GM19240 (cell line): ENCODE data around the gene TMEFF2.

Source experiments
- DNase-seq: peaks from one replicate; pipeline ENCODE4 v3.0.0; 2011; ENCODE audit warnings: low spot score; ENCODE audit not compliant: insufficient read length

TMEFF2 gene

GRCh38 chr2:192069417-192069816, 125.3 kb downstream of the TMEFF2 start:
- no peak for DNase-seq

GRCh38 chr2:192068966-192069365, 125.8 kb downstream of the TMEFF2 start:
- no peak for DNase-seq

DNA sequence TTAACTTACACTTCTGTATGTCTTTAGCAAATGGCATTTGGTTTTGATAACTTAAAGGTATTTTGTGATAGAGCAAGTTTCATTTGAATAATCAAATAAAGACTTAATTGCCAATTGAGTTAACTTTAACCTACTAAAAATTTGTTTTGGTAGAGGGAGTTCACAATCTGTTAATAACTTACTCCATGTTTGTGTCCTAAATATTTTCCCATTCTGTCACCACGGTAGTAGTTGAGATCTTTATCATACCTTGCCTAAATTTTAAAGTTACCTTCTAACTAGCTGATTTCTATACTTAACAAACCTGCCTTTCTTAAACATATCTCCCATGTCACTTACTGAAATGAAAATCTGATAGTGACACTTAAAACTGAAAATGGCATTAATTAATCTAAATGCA, 127.1 kb downstream of the TMEFF2 start:
- no peak for DNase-seq

DNA sequence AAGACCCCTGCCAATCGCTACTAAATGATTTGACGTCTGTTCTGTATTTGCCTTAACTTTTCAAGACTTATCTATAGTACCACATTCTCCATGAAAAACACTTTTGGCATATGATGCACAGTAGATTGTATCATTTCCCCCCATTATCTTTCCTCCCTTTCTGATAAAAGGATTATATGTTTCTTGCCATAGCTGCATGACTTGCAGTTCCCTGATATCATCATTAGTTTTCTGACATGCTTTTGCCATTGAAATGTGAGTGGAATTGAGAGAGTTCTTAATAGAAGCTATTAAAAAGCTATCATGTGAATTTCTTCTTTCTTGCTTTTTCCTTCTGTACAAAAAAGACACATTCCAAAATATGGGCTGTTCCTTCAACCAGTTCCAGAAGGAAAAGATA, 130.3 kb downstream of the TMEFF2 start:
- DNase-seq, result no peak

DNA sequence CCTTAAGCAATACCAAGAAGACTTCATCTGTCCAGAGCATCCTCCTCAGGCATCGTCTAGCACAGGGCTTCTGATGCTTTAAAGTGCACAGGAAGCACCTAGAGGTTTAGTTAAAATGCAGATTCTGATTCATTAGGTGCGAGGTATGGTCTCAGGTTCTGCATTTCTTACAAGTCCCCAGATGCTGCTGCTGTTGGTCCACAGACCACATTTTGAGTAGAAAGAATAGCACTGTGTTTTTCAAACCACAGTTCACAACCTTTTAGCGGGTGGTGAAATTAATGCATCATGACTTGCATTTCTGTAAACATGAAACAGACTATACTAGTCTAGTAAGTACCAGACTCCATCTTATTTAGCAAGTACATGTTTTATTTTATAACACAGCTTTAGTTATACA, 134.6 kb downstream of the TMEFF2 start:
- DNase-seq, result no peak

DNA sequence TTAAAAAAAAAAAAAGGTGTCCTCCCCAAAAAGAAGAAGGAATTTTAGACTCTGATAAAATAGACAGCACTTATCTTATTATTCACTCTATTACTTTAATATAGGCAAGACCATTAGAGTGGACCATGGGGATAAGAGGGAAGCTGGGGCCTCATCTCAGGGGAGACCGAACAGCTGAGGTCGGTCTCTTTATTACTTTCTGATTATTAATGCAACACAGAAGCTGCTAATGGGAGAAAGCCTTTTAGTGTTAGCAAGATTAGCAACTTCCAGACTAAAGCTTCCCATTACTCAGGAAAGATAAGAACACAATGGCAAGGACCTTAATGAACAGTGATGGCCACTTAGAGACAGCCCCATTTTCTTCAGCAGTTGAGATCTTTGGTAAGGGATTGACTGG, 135.5 kb downstream of the TMEFF2 start:
- no peak for DNase-seq

GRCh38 chr2:192053921-192054320, 140.8 kb downstream of the TMEFF2 start:
- DNase-seq, result no peak

DNA sequence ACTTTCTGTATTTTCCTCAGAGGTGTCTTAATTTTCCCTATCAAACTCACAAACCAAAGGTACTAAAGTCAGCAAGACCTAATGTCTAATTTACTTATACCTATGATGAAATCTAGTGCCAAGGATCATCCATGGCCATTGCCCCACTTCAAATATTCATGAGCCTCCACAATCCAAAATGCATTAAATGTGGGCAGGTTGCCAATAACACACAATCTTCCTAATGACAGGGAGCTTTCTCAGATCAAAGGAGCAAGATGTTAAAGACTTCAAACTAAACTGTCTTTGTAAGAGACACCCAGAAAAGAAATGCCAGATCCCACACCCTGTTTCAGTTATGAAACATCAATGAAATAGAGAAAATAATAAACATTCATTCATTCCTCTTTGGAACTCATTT, 143.2 kb downstream of the TMEFF2 start:
- DNase-seq, result no peak

GRCh38 chr2:192049362-192049761, 145.4 kb downstream of the TMEFF2 start:
- DNase-seq, result no peak

DNA sequence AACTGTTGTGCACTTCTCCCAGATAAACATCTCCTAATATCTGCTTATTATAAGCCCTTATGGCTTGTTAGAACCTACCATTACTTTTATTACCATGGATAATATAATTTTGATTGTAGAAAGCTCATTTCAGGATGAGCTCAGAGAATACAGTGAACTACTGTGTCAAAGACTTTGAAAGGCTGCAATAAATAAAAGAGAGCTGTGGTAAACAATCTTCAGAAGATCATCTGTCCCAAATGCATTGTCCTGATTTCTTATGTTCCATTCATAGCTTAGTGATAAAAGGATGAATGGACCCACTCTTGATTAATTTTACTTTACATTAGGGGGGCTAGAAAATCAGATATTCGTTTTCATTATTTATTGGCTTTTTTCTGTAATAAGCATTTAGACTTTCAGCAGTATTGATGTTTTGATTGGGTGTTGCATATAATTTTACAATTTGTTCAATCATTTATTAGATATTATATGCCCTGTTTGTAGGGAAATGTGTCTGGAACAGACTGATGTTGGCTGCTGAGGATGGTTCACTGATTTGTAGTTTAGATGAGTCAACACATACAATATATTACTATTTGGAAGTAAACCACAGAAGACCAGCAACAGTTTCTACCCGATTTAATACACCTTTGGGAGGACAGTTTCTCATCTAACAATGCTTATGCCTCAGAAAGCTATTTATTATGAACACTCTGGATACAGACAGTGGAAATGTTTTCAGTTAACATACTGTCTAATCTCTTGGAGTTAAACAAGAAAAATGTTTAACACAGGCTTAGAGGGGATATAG, 147.2 kb downstream of the TMEFF2 start:
- no peak for DNase-seq

GRCh38 chr2:192044496-192044895, 150.2 kb downstream of the TMEFF2 start:
- no peak for DNase-seq

GRCh38 chr2:192043216-192043870, 151.4 kb downstream of the TMEFF2 start:
- DNase-seq, result no peak

GRCh38 chr2:192042126-192042525, 152.6 kb downstream of the TMEFF2 start:
- DNase-seq, result no peak

- DNase-seq, result no peak
Observed at GRCh38 chr2:192038110-192038509, 156.6 kb downstream of the TMEFF2 start.

DNA sequence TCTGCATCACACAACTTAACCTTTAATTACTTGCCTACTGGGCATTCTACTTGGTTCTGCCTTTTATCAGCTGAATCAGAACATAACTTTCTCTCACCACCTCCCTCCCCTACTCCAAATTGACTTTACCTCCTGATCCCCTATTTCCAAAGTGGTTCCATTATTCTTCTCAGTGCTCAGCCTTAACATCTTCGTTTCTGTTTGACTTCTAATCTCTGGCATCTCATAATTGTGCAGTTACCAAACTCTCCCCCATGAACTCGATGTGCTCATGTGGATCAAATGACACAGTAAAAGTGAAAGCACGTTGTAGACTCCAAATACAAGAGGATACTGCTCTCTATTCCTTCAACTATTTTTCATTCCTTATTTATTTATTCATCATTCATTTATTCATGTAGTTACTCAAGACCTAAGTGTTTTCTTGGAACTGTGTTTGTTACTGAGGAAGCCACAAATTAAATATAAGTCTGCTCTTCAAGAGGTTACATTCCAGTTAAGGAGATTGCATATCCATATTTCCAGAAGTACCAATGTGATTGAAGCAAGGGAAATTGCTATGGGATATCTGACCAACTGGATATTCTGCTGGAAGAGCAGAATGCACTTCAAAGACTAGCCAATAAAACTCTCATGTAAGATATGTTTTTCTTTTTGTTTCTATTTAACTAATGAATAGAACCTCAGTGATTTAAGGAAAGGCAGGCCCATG, 158.8 kb downstream of the TMEFF2 start:
- no peak for DNase-seq

- DNase-seq, result no peak
Observed at GRCh38 chr2:192030856-192031255, 163.9 kb downstream of the TMEFF2 start.

DNA sequence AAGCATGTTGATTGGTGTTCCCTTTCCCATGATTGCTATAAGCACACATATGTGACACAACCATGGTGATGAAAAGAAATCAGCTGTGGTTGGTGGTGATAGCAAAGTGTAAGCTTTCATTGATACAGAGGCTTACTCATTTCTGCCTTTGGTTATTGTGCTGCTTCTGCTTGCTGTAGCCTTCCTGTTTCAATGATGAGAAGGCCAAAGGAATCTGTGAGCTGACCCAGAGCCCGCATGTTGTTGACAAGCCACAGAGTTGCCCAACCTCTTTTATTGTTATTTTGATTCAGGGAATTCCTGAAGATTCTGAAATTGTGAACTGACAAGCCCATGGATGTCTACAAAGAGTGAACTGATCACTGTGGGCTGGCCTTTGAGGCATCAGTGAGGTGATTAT, 164.4 kb downstream of the TMEFF2 start:
- DNase-seq, result no peak

DNA sequence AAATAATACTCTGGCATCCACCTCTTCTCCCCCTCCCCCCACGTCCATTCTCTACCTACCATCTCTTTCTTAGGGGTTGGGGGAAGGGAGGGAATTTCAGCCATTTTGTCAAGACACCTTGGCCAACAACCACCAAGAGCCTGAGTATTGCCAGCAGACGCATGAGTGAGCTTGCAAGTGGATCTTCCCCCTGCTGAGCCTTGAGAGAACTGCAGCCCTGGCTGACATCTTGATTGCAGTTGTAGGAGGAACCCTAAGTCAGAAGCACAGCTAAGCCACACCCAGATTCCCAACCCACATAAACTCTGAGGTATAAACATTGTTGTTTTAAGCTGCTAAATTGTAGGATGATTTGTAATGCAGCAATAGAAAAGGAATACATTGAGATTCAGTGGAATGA, 165.6 kb downstream of the TMEFF2 start:
- DNase-seq, result no peak

- no peak for DNase-seq
Observed at GRCh38 chr2:192026825-192027120, 168.0 kb downstream of the TMEFF2 start.

DNA sequence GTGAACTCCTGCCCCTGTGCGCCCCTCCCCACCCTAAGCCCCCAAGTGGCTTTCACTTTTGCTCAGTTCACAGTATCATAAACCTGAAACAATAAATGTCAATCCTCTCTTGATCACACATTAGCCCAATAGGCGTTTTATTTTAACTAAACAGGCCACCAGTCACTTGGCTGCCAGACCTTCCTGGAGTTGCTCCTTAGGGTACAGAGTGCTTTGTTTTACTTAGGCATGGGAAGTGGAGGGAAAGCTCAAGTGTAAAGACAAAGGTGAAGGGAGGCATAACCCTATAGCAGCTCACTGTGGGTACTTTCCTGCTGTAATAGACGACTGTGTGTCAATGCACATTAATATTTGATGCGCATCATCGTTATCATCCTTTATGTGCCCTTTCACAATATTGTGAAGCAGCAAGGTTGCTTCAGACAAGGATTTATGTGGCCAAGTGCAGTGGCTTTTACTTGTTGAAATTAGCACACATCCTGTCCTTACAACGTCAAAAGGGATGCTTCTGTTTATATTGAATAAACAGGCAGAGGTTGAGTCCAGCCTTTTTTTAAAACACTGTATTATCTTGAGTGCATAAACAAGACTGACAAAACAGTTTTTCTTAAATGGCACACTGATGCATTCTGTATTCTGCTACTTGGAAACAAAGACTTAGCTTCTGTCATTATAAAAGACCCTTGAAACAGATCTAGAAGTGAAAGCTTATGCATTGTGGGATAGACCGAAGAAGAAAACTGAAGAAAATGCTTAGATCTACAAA, 168.5 kb downstream of the TMEFF2 start:
- no peak for DNase-seq

DNA sequence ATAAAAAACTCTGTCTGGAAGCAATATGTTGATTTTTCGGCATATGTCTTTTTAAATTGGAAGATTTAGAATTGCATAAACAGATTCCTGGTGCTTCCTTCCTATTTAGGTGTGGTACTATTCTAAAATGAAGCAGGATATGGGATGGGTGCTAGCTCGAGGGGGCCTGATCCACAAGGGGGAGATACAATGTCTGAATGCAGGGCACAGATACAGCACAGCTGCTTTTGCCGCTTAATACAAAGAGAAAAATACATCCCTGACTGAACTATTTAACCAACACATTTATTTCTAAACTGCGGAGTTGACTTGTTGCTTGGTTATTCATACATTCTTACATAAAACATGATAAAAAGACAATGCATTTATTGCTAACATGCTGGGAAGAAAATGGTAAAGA, 169.1 kb downstream of the TMEFF2 start:
- DNase-seq, result no peak

DNA sequence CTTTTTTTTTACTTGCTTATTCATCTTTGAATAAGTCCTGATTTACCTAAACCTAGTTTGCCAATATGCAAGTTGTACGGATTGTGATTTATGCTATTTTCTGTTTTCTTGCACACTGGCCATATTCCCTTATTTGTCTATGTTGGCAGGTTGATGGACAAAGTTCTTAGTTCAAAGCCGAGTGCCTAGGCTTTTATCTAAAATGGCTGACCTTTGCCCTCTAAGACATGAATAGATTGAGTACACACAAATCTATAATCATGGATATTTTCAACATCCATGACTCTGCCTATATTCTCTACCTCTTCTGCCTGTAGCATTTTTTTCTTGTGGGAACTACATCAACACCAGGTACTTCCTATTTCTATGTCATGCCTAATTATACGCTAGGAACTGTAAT, 171.7 kb downstream of the TMEFF2 start:
- DNase-seq, result no peak
